SK-N-SH (cell line): ENCODE results near the gene AMHR2.
A peak's percentile ranks its signal among the peaks of the same experiment; 100 is the strongest.

Experiments
- CTCF ChIP-seq: fragments of 200-600 bp; sonication (generic); IDR thresholded peaks from 2 replicates; pipeline ENCODE4 v1.6.1; 2017; ENCODE audit warnings: antibody characterized with exemption, mild to moderate bottlenecking, moderate library complexity
- EP300 ChIP-seq, 2 experiments: IDR thresholded peaks; 2 replicates each; pipeline versions ENCODE4 v1.4.0 to v1.6.1; 2012; ENCODE audit warnings: borderline replicate concordance in 1 of 2, low read depth in 1 of 2, low read length in 1 of 2

- TF ChIP-seq EP300 (IDR thresholded peaks at IDR 0.05; ENCODE audit: borderline replicate concordance in 1 of 2, low read depth in 1 of 2, low read length in 1 of 2) (peak in 1 of 2 experiments; percentile 17; a peak in 1 of 4 replicates), CTCF (no peak)
Observed at GRCh38 chr12:53391724-53392123, 31.9 kb upstream of the AMHR2 start.
